COLO668 (cell line): ENCODE data around the gene CTNNA2.

Experiments used
- DNase-seq: peaks from one replicate; lab custom pipeline; 2025; ENCODE audit not compliant: unreplicated experiment; lab: John Stamatoyannopoulos, UW

CTNNA2 gene

GRCh38 chr2:80519121-80519643 lies 1006.3 kb downstream of the CTNNA2 start:
- DNase-seq: no peak

GRCh38 chr2:80519699-80520291 lies 1006.9 kb downstream of the CTNNA2 start:
- no peak for DNase-seq

DNA sequence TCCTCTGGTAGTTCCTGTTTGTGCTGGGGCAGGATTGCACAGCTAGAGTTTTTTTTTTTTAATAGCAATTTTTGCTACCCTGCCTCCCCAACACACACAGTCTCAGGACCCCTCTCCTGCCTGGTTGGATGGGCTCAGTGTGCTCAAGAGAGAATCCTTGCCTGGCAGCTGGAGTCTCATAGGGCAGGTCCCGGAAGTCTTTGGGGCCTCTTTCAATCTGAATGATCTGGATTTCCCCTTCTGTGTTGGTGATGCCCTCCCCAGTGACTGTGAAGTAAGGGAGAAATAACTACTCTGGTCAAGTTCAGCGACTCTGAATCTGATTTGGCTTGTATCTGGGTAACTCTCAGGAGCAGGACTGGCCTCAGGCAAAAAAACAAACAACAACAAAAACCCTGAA lies 1012.3 kb downstream of the CTNNA2 start:
- DNase-seq: no peak

GRCh38 chr2:80527119-80527518 lies 1014.3 kb downstream of the CTNNA2 start:
- no peak for DNase-seq

DNA sequence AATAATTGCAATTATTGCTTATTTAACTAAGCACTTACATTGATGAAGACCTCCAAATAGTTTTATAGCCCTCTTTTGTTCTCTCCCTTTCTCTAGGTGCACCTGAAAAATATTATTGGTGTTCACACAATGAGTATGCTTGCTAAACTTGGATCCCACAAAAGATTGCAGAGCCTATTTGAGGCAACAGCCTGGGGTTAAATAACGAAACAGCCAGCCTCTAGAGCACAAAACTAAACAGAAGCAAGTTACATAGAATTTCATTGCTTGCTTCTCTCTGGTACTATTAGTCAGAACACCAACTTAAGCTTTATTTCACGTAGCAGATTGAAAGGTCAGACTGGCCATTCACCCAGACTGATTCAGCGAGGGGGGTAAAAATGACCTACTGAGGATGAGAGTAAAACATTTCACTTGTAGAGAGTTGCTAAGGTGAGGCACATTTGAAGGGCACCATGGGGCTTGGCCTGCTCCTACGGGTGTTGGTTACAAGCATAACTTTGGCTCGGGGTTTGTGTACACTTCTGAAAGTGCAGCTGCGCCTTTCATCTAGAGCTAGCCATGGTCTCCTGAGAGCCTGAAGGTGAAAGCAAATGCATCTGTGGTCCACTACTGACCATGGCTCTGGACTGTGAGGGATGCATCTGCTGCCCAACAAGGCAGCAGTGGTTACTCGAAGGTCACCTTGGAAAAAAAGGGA lies 1016.8 kb downstream of the CTNNA2 start:
- DNase-seq: no peak

DNA sequence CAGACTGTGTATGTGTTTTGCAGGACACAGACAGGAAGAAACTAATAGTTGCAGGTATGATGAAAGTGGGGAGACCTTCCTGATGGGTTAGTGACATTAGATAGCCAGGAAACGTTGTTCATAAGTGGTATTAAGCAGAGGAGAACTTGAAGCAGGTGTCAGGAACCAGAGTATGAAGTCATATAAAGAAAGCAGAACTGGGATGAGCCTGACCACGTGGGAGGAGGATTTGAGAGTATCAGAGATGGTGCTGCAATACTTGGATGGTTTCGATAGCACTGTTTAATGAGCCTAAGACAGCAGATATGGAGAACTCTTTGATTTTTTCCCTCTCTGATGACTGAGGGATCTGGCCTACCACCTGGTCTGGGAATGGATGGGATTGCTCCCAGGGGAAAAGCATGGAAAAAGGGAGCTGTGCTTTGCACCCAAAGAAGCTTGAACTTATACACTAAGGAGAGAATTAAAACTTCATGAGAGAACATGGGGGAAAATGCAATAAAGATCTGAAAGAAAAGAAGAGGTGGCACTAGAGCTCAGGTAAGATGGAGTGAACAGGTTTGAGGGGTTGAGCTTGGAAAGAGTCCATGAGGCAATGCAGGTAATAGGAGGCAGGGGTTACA lies 1017.7 kb downstream of the CTNNA2 start:
- no peak for DNase-seq

- DNase-seq: no peak
Observed at GRCh38 chr2:80531319-80531718, 1018.5 kb downstream of the CTNNA2 start.

- no peak for DNase-seq
Observed at GRCh38 chr2:80545420-80546210, 1032.8 kb downstream of the CTNNA2 start.

GRCh38 chr2:80546766-80547165 lies 1033.9 kb downstream of the CTNNA2 start:
- no peak for DNase-seq

- DNase-seq: no peak
Observed at GRCh38 chr2:80547344-80547743, 1034.5 kb downstream of the CTNNA2 start.

DNA sequence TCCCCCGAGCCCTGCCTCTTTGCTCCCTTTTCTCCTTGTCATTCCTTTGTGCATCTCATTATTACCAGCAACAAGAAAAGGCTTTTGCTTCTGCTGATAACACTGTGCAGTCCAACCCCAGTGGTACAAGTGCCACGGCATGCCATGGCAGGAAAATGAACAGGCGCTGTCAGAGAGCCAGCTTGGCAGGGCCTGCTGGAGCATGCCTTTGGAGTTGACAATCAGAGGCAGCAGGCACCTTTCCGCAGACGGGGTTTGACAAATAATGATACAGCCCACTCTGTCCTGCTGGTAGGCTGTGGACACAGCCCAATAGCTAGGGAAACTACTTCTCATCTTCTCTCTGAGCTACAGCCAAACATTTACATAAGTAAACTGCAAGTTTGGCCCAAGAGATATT lies 1035.6 kb downstream of the CTNNA2 start:
- no peak for DNase-seq

- no peak for DNase-seq
Observed at GRCh38 chr2:80549901-80550300, 1037.0 kb downstream of the CTNNA2 start.

- DNase-seq: no peak
Observed at GRCh38 chr2:80560326-80560725, 1047.5 kb downstream of the CTNNA2 start.

GRCh38 chr2:80568011-80568410 lies 1055.2 kb downstream of the CTNNA2 start:
- DNase-seq: no peak

- no peak for DNase-seq
Observed at GRCh38 chr2:80573167-80573566, 1060.3 kb downstream of the CTNNA2 start.

DNA sequence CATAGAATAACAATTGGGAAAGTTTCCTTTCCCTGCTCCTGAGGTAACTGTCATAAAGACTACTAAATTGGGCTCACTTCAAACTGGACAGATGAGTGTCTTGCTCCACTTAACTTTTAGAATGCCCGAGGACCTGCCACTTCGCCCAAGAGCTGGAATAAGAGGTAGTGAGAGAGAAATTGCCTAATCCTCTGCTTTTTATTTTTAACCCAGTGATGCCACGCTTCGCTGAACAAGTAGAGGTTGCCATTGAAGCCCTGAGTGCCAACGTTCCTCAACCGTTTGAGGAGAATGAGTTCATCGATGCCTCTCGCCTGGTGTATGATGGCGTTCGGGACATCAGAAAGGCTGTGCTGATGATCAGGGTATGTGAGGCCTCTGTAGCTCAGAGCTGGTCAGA lies 1061.1 kb downstream of the CTNNA2 start:
- no peak for DNase-seq

- DNase-seq: no peak
Observed at GRCh38 chr2:80579756-80580155, 1066.9 kb downstream of the CTNNA2 start.

GRCh38 chr2:80591233-80591632 lies 1078.4 kb downstream of the CTNNA2 start:
- DNase-seq: no peak

- no peak for DNase-seq
Observed at GRCh38 chr2:80592106-80592505, 1079.3 kb downstream of the CTNNA2 start.

DNA sequence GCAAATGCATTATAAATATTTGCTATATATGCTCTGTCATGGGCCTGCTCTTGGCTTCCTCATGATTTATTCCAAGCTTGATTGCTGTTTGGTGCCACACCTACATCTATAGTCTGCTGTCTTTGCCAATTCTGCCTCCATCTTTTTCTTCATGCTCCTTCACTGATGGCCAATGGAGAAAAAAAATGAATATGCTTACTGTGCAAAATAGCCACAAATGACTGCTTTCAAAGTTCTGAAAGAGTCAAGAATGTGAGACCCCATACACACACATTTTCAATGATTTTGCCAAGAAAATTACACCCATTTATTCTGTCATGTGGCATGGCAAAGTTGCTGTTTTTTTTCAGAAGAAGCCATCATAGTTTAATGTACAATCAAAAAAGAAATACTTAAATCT lies 1097.3 kb downstream of the CTNNA2 start:
- no peak for DNase-seq

GRCh38 chr2:80621656-80622055 lies 1108.8 kb downstream of the CTNNA2 start:
- DNase-seq: no peak
